ENCODE data around the gene HMGN3. TPM values are rescaled to one million over a fixed set of nuclear protein-coding genes. Genes with fewer than 3 reads are reported as not detected.

HMGN3 gene
- total RNA-seq, 4 donors from 2014 or later: 36.0 to 48.7 (median 39.7) TPM

DNA sequence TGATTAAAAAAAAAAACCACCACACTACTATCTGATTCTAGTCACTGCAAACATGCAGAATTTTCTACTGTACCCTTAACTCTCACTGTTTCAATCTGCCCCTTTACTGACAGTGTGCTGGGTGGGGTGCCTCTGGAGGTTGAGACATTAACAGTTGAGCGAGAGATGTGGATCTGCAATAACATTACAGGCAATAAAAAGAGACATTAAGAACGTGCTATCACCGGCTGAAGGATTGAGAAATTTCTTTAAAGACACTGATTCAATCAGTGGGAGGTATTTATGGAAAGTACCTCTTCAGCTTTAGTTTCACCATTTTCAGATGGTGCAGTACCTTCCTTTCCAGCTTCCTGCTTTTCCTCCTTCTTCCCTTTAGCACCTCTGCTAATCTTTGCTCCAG is 32.5 kb downstream of the HMGN3 start:
- H3K4me3 ChIP-seq: no peak overlapping the region
- DNase-seq (no peak), ATAC-seq (no peak)
- peaks cover 0 to 26% of the 10 kb centered on the region in 2 donors for H3K36me3 ChIP-seq
- no peaks in the 10 kb centered on the region for H3K9me3 ChIP-seq
- no peaks in the 10 kb centered on the region for H3K27me3 ChIP-seq
- no peak overlapping the region for H3K27ac ChIP-seq
- no peak for TF ChIP-seq CTCF (IDR thresholded peaks at IDR 0.05 in 4 of 5, conservative IDR thresholded peaks at IDR 0.05 in 1 of 5)
- no peak for TF ChIP-seq POLR2A (IDR thresholded peaks at IDR 0.05)
- in situ Hi-C loops (cut with MboI; ENCODE audit: low sequenced_read_pairs in 4 of 4): no loop called here
- no peaks in the 10 kb centered on the region for H3K4me1 ChIP-seq
- intact Hi-C loops (cut with DNase I; ENCODE audit: low total_unique reads): no loop called here

DNA sequence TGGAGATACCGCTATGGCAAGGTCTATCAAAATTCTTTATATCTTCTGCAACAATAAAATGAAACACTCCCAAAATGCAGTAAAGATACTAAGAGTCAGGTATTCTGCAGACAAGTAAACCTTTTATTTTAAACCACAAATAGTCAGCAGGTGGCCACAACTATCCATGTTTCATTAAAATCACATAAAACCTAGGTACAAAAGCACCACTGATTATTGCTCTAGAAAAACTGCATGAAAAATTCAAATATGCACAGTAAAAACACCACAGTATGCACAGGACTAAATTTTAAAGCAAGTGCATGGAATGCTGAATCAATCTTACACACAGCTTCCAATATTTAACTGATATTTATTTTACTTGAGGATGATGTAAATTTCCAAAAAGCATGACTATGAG is 33.3 kb downstream of the HMGN3 start:
- DNase-seq: no peak
- Histone ChIP-seq H3K9me3 (no peaks in the 10 kb centered on the region), H3K4me3 (no peak overlapping the region), H3K36me3 (peaks cover 0 to 19% of the 10 kb centered on the region in 2 donors), H3K27me3 (no peaks in the 10 kb centered on the region), H3K27ac (no peak overlapping the region), H3K4me1 (no peaks in the 10 kb centered on the region)
- TF ChIP-seq CTCF (IDR thresholded peaks at IDR 0.05 in 4 of 5, conservative IDR thresholded peaks at IDR 0.05 in 1 of 5) (no peak), POLR2A (IDR thresholded peaks at IDR 0.05) (no peak)
- in situ Hi-C loops (cut with MboI; ENCODE audit: low sequenced_read_pairs in 4 of 4) (no loop called here), intact Hi-C loops (cut with DNase I; ENCODE audit: low total_unique reads) (no loop called here)
- no peak for ATAC-seq

DNA sequence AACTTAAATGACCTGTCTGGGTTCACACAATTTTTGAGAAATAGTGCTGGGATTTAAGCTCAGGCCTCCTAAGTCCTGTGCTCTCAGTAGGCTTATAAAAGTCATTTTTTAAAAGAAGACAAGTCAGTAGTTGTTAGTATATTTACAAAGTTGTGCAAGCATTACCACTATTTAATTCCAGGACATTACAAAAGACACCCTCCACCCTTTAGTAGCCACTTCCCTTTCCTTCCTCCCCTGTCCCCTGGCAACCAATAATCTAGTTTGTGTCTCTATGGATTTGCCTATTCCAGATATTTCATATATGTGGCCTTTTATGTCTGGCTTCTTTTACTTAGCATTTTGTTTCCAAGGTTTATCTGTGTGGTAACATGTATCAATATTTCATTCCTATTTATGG is 37.6 kb downstream of the HMGN3 start:
- Histone ChIP-seq H3K9me3 (no peaks in the 10 kb centered on the region), H3K4me1 (no peaks in the 10 kb centered on the region), H3K27ac (no peak overlapping the region), H3K27me3 (no peaks in the 10 kb centered on the region), H3K4me3 (no peak overlapping the region), H3K36me3 (peaks cover 0 to 3% of the 10 kb centered on the region in 2 donors)
- ATAC-seq (no peak), DNase-seq (no peak)
- intact Hi-C loops (cut with DNase I; ENCODE audit: low total_unique reads) (no loop called here), in situ Hi-C loops (cut with MboI; ENCODE audit: low sequenced_read_pairs in 4 of 4) (no loop called here)
- TF ChIP-seq POLR2A (IDR thresholded peaks at IDR 0.05): no peak
- TF ChIP-seq CTCF (IDR thresholded peaks at IDR 0.05 in 4 of 5, conservative IDR thresholded peaks at IDR 0.05 in 1 of 5): no peak

DNA sequence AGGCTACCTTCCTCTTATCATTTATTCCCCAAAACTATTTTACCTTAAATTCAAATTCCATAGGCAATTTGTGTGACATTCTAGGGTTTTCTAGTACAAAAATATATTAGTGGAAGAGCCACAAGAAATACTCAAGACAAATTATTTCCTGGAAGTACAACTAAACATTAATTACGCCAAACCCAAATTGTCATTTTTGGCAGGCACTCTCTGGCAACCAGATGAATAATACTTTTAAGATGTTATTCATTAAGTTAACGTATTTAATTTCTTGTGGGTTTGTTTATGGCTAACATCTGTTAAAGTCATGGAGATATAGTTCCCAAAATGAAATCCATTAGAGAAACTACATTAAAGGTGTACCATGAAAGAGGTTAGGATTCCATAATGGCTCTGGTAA is 40.5 kb downstream of the HMGN3 start:
- H3K9me3 ChIP-seq: no peaks in the 10 kb centered on the region
- no peak for ATAC-seq
- no peak overlapping the region for H3K27ac ChIP-seq
- no peak for DNase-seq
- intact Hi-C loops (cut with DNase I; ENCODE audit: low total_unique reads) (no loop called here), in situ Hi-C loops (cut with MboI; ENCODE audit: low sequenced_read_pairs in 4 of 4) (no loop called here)
- H3K4me1 ChIP-seq: peaks cover 4 to 6% of the 10 kb centered on the region in 2 donors
- H3K4me3 ChIP-seq: no peak overlapping the region
- TF ChIP-seq POLR2A (IDR thresholded peaks at IDR 0.05): no peak
- TF ChIP-seq CTCF (IDR thresholded peaks at IDR 0.05 in 4 of 5, conservative IDR thresholded peaks at IDR 0.05 in 1 of 5): no peak
- no peaks in the 10 kb centered on the region for H3K27me3 ChIP-seq
- H3K36me3 ChIP-seq: no peaks in the 10 kb centered on the region

GRCh38 chr6:79189760-79190350 is 44.6 kb downstream of the HMGN3 start:
- no peak for ATAC-seq
- peaks cover 8 to 12% of the 10 kb centered on the region in 2 donors for H3K4me1 ChIP-seq
- no peak overlapping the region for H3K4me3 ChIP-seq
- no peaks in the 10 kb centered on the region for H3K36me3 ChIP-seq
- H3K9me3 ChIP-seq: no peaks in the 10 kb centered on the region
- TF ChIP-seq CTCF (IDR thresholded peaks at IDR 0.05 in 4 of 5, conservative IDR thresholded peaks at IDR 0.05 in 1 of 5): no peak
- no peak for TF ChIP-seq POLR2A (IDR thresholded peaks at IDR 0.05)
- H3K27me3 ChIP-seq: no peaks in the 10 kb centered on the region
- no peak overlapping the region for H3K27ac ChIP-seq
- in situ Hi-C loops (cut with MboI; ENCODE audit: low sequenced_read_pairs in 4 of 4) (no loop called here), intact Hi-C loops (cut with DNase I; ENCODE audit: low total_unique reads) (no loop called here)
- DNase-seq: no peak

All from gastrocnemius medialis (tissue), 4 donors.